K562 (cell line): ENCODE measurements around the gene FARP1.

ENCODE experiments used
- ARID2 ChIP-seq: fragments of 450-650 bp; IDR thresholded peaks from 2 replicates; pipeline ENCODE4 v1.6.1; 2017; ENCODE audit warnings: antibody characterized with exemption, mild to moderate bottlenecking
- CTBP1 ChIP-seq: fragments of 450-650 bp; IDR thresholded peaks from 2 replicates; pipeline ENCODE4 v1.6.1; 2016; ENCODE audit warnings: borderline replicate concordance
- EZH2 ChIP-seq: IDR thresholded peaks from 2 replicates; pipeline ENCODE4 v1.6.1; 2012; ENCODE audit warnings: low read depth, mild to moderate bottlenecking, inconsistent platforms, low read length, borderline replicate concordance
- TF ChIP-seq, protein P1 (sequence below): IDR thresholded peaks from 3 replicates; pipeline ENCODE4 v1.6.1; 2011; ENCODE audit warnings: borderline replicate concordance, mild to moderate bottlenecking; ENCODE audit not compliant: insufficient read length, insufficient read depth
- TF ChIP-seq, protein P2 (sequence below): fragments of 450-650 bp; formaldehyde crosslinking; conservative IDR thresholded peaks from 2 replicates; pipeline ENCODE4 v1.4.0; 2022; ENCODE audit warnings: mild to moderate bottlenecking, missing genetic modification characterization

DNA sequence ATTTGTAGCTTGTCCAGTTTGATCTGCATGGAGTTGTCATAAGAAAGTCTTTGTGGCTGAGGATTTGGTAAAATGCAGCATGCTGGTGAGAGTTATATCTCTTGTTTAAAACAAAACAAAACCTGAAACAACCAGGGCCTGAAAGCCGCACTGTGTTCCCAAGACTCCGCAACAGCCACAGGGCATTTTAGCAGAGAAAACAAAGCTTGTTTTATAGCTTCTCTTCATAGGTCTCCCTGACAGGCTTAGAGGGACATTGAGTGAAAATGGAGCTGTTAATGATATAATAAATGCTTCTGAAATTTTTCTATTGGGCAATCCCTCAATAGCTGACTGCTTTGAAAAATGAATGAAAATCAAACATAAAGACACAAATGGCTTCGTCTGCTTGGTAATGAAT is 182.8 kb downstream of the FARP1 start:
- TF ChIP-seq, protein P1, sequence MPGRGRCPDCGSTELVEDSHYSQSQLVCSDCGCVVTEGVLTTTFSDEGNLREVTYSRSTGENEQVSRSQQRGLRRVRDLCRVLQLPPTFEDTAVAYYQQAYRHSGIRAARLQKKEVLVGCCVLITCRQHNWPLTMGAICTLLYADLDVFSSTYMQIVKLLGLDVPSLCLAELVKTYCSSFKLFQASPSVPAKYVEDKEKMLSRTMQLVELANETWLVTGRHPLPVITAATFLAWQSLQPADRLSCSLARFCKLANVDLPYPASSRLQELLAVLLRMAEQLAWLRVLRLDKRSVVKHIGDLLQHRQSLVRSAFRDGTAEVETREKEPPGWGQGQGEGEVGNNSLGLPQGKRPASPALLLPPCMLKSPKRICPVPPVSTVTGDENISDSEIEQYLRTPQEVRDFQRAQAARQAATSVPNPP = no peak
- TF ChIP-seq CTBP1 = no peak
- TF ChIP-seq ARID2 = no peak
- TF ChIP-seq, protein P2, sequence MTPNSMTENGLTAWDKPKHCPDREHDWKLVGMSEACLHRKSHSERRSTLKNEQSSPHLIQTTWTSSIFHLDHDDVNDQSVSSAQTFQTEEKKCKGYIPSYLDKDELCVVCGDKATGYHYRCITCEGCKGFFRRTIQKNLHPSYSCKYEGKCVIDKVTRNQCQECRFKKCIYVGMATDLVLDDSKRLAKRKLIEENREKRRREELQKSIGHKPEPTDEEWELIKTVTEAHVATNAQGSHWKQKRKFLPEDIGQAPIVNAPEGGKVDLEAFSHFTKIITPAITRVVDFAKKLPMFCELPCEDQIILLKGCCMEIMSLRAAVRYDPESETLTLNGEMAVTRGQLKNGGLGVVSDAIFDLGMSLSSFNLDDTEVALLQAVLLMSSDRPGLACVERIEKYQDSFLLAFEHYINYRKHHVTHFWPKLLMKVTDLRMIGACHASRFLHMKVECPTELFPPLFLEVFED (CRISPR knock-in tag) = no peak
- no peak for TF ChIP-seq EZH2
